NT2/D1 (cell line): ENCODE data around the gene LKAAEAR1.

Experiments
- DNase-seq: peaks from one replicate; pipeline ENCODE4 v3.0.0-alpha.2; 2011; ENCODE audit warnings: low read depth, low spot score
- H3K27me3 ChIP-seq: 2 replicates; pipeline ENCODE4 v1.6.0; 2011; ENCODE audit warnings: mild to moderate bottlenecking; ENCODE audit not compliant: insufficient read length, insufficient read depth
- H3K36me3 ChIP-seq: 2 replicates; pipeline ENCODE4 v1.6.1; 2011; ENCODE audit warnings: mild to moderate bottlenecking, low read length, mixed read lengths; ENCODE audit not compliant: insufficient read depth, insufficient read length
- H3K4me1 ChIP-seq: 2 replicates; pipeline ENCODE4 v1.5.1; 2011; ENCODE audit not compliant: insufficient read depth, insufficient read length
- H3K4me3 ChIP-seq: 2 replicates; pipeline ENCODE4 v1.5.1; 2011; ENCODE audit warnings: low read depth; ENCODE audit not compliant: insufficient read length
- H3K9ac ChIP-seq: 2 replicates; pipeline ENCODE4 v1.6.0; 2011; ENCODE audit warnings: low read depth; ENCODE audit not compliant: insufficient read length
- H3K9me3 ChIP-seq: 2 replicates; pipeline ENCODE4 v1.5.1; 2011; ENCODE audit warnings: mild to moderate bottlenecking, low read length; ENCODE audit not compliant: insufficient read depth
- SUZ12 ChIP-seq: IDR thresholded peaks from 2 replicates; pipeline ENCODE4 v1.6.1; 2011; ENCODE audit not compliant: insufficient read length, insufficient read depth; ENCODE audit errors: extremely low read depth
- YY1 ChIP-seq: IDR thresholded peaks from 2 replicates; pipeline ENCODE4 v1.6.1; 2011; ENCODE audit not compliant: insufficient read length, insufficient read depth
- ZNF274 ChIP-seq: IDR thresholded peaks from 2 replicates; pipeline ENCODE4 v1.6.1; 2011; ENCODE audit warnings: mild to moderate bottlenecking, low read depth, low read length

Gene LKAAEAR1

GRCh38 chr20:64069209-64069613 lies 15.0 kb downstream of the LKAAEAR1 start:
- Histone ChIP-seq H3K9me3 (no peaks in the 10 kb centered on the region), H3K27me3 (no peaks in the 10 kb centered on the region), H3K36me3 (peaks cover 32% of the 10 kb centered on the region), H3K4me1 (peaks cover 36% of the 10 kb centered on the region), H3K4me3 (no peak overlapping the region), H3K9ac (no peak overlapping the region)
- TF ChIP-seq YY1: no peak
- TF ChIP-seq ZNF274: no peak
- TF ChIP-seq SUZ12: no peak
- no peak for DNase-seq

DNA sequence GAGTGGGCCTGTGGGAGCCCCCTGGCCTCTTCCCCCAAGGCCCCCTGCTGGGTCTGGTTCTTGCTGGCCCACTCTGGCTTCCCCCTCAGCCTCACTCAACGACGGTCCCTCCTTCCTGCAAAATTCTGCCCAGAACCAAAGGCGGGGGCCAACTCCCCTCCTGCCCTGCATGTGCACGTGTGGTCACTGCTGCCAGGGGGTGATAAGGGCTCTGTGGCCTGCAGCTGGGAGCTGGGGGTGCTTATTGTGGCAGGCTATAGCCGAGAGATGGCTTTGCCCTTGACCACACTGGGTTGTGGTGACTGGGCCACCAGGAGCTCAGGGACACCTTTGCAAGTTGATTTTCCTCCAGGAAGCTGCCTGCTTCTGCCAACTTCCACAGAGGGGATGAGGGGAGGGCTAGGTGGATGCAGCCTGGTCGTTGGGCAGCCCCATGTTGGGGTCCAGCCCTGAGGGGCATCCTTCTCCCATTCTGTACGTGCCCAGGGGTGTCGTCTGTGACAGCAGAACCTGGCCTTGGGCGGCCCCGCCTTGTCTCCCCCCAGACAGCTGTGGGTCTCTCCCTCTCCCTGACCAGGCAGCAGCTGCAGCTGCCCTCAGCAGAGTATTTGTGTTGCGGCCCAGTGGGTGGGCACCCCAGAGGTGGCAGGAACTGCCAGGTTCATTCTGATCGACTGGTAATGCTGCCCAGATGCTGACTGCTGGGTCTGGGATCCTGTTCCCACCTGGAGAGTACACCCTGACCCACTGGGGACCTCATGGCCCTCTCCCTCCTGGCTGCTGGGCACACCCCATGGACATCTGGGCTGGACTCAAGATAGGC lies 15.6 kb downstream of the LKAAEAR1 start:
- H3K9ac ChIP-seq: no peak overlapping the region
- H3K4me1 ChIP-seq: peaks cover 38% of the 10 kb centered on the region
- H3K27me3 ChIP-seq: no peaks in the 10 kb centered on the region
- H3K4me3 ChIP-seq: no peak overlapping the region
- peaks cover 26% of the 10 kb centered on the region for H3K36me3 ChIP-seq
- DNase-seq: no peak
- no peak for TF ChIP-seq SUZ12
- TF ChIP-seq ZNF274: no peak
- TF ChIP-seq YY1: no peak
- H3K9me3 ChIP-seq: no peaks in the 10 kb centered on the region

DNA sequence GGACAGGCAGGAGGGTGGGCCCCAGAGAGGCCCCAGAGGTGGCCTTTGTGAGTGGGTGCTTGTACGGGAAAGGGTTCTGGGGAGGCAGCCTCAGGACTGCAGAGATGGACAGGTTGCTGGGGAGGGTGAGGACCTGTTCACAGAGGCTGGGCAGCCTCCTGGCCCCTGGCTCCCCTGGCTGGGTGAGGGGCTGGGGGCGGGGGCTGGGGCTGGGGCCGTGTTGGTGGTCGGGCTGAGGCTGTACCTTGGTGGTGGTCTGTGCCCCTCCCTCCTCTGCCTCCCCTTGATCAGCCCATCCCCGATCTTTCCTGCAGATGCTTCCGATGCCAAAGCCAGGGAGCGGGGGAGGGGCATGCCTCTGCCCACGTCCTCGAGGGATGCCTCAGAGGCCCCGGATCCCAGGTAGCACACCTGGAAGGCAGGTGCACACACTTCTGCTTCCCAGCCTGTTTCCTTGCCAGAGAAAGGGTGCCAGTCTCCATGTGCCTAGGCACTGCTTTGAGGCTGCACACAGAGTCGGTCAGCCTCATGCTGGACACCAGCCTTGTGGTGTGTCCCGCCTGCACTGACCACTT lies 16.4 kb downstream of the LKAAEAR1 start:
- H3K9ac ChIP-seq: peak overlapping the region; percentile 39
- no peak for DNase-seq
- no peaks in the 10 kb centered on the region for H3K9me3 ChIP-seq
- TF ChIP-seq YY1 (no peak), ZNF274 (no peak), SUZ12 (no peak)
- peaks cover 38% of the 10 kb centered on the region for H3K4me1 ChIP-seq
- H3K4me3 ChIP-seq: no peak overlapping the region
- H3K27me3 ChIP-seq: no peaks in the 10 kb centered on the region
- peaks cover 18% of the 10 kb centered on the region for H3K36me3 ChIP-seq

DNA sequence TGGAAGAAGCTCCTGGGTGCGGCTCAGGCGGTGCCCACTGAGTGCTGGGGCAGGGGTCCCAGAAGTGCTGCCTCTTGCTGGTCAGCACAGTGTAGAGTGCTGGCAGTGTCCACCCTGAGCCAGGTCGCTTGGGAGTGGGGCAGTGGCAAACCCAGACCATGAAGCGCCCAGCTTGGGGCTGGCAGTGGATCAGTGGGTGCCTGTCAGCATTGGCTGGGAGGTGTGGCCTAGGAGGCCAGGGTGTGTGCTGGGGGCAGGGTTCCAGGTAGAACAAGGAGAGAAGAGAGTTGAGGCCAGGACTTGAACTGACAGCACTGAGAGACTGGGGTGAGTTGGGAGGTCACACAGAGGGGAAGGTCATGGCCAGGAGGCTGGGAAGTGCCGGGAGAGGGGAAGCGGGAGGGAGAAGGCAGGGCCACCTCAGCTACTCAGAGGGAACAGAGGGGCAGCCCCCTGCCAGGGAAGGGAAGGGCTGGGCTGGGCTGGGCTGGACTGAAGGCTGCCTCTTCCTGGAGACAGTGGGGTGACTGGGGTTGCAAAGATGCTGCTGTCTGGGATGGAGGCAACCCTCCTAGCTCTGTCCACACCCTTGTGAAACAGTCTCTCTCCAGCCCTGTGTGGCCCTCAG lies 17.1 kb downstream of the LKAAEAR1 start:
- DNase-seq: no peak
- Histone ChIP-seq H3K36me3 (peaks cover 11% of the 10 kb centered on the region), H3K4me3 (no peak overlapping the region), H3K4me1 (peaks cover 41% of the 10 kb centered on the region), H3K9me3 (no peaks in the 10 kb centered on the region), H3K27me3 (no peaks in the 10 kb centered on the region), H3K9ac (peak overlapping the region; percentile 39)
- TF ChIP-seq SUZ12 (no peak), ZNF274 (no peak), YY1 (no peak)

DNA sequence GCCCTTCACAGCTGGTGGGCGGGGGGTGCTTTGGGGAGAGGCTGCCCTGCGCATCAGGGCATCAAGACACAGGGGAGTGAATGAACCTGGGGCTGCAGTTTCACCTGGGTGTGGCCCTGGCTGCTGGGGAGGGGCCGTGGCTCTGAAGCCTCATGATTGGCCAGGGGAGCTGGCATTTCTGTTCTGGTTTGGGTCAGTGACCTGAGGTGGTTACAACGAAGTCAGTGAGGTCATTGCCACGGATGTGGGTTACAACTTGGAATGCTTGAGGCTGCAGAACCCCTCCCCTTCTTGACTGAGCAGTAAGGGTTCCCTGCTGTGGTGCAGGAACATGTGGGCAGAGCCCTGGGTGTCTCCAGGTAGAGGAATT lies 18.2 kb downstream of the LKAAEAR1 start:
- H3K9ac ChIP-seq: no peak overlapping the region
- H3K27me3 ChIP-seq: no peaks in the 10 kb centered on the region
- peaks cover 43% of the 10 kb centered on the region for H3K4me1 ChIP-seq
- no peak overlapping the region for H3K4me3 ChIP-seq
- DNase-seq: no peak
- peaks cover 6% of the 10 kb centered on the region for H3K36me3 ChIP-seq
- no peak for TF ChIP-seq YY1
- TF ChIP-seq SUZ12: no peak
- no peak for TF ChIP-seq ZNF274
- no peaks in the 10 kb centered on the region for H3K9me3 ChIP-seq

GRCh38 chr20:64065062-64065973 lies 18.9 kb downstream of the LKAAEAR1 start:
- no peak overlapping the region for H3K4me3 ChIP-seq
- peaks cover 41% of the 10 kb centered on the region for H3K4me1 ChIP-seq
- H3K9me3 ChIP-seq: no peaks in the 10 kb centered on the region
- H3K27me3 ChIP-seq: no peaks in the 10 kb centered on the region
- peaks cover 2% of the 10 kb centered on the region for H3K36me3 ChIP-seq
- H3K9ac ChIP-seq: peak overlapping the region; percentile 0
- no peak for DNase-seq
- TF ChIP-seq SUZ12 (no peak), ZNF274 (no peak), YY1 (no peak)
